Neural cell (in vitro differentiated cells): Measurements from ENCODE around the gene RGS5. TPM values are rescaled to one million over a fixed set of nuclear protein-coding genes. Genes with fewer than 3 reads are reported as not detected.
A peak's percentile ranks its signal among the peaks of the same experiment; 100 is the strongest.

ENCODE experiments used
- H2AFZ ChIP-seq: fragments of 200-600, 300-800 bp; sonication (generic), shearing (Covaris generic); 2 replicates; pipeline ENCODE4 v1.6.0; 2014; ENCODE audit warnings: low read depth, mild to moderate bottlenecking, antibody characterized with exemption, low read length, moderate library complexity
- H3F3A ChIP-seq: fragments of 200-600 bp; shearing (Covaris generic); 2 replicates; pipeline ENCODE4 v1.6.1; 2016; ENCODE audit warnings: mild to moderate bottlenecking, moderate library complexity, mixed read lengths, antibody characterized with exemption, low read length; ENCODE audit not compliant: insufficient read depth, poor library complexity, severe bottlenecking
- H3K27ac ChIP-seq: fragments of 200-600, 300-800 bp; sonication (generic), shearing (Covaris generic); 2 replicates; pipeline ENCODE4 v1.5.1; 2014; ENCODE audit warnings: mild to moderate bottlenecking, low read length, moderate library complexity
- H3K27me3 ChIP-seq: fragments of 300-800, 200-600 bp; sonication (generic), shearing (Covaris generic); 2 replicates; pipeline ENCODE4 v1.6.0; 2014; ENCODE audit warnings: mild to moderate bottlenecking, low read depth, low read length, moderate library complexity; ENCODE audit not compliant: insufficient read depth
- H3K36me3 ChIP-seq: fragments of 300-800, 200-600 bp; sonication (generic), shearing (Covaris generic); 2 replicates; pipeline ENCODE4 v1.5.1; 2014; ENCODE audit warnings: mild to moderate bottlenecking, antibody characterized with exemption, low read length, moderate library complexity; ENCODE audit not compliant: insufficient read depth
- H3K4me2 ChIP-seq: fragments of 300-800, 200-600 bp; sonication (generic), shearing (Covaris generic); 2 replicates; pipeline ENCODE4 v1.6.0; 2014; ENCODE audit warnings: mild to moderate bottlenecking, low read length
- H3K4me3 ChIP-seq: fragments of 300-800, 200-600 bp; sonication (generic), shearing (Covaris generic); 2 replicates; pipeline ENCODE4 v1.5.1; 2014; ENCODE audit warnings: mild to moderate bottlenecking, low read length, moderate library complexity
- H3K79me2 ChIP-seq: fragments of 200-600 bp; shearing (Covaris generic); replicated peaks from 2 replicates; pipeline ENCODE4 v1.6.0; 2014; ENCODE audit warnings: mild to moderate bottlenecking, low read length, moderate library complexity; ENCODE audit not compliant: insufficient read depth
- H3K9ac ChIP-seq: fragments of 300-800, 200-600 bp; sonication (generic), shearing (Covaris generic); 2 replicates; pipeline ENCODE4 v1.6.1; 2016; ENCODE audit warnings: mild to moderate bottlenecking, low read length, mixed read lengths
- H3K9me2 ChIP-seq: fragments of 200-600 bp; shearing (Covaris generic); 2 replicates; pipeline ENCODE4 v1.6.1; 2016; ENCODE audit warnings: mild to moderate bottlenecking, low read length, mixed read lengths; ENCODE audit not compliant: insufficient read depth
- H3K9me3 ChIP-seq: fragments of 200-600, 300-800 bp; sonication (generic), shearing (Covaris generic); 2 replicates; pipeline ENCODE4 v1.6.1; 2016; ENCODE audit warnings: mild to moderate bottlenecking, mixed run types, low read length, moderate library complexity, mixed read lengths
- H4K20me1 ChIP-seq: fragments of 200-600 bp; shearing (Covaris generic); 2 replicates; pipeline ENCODE4 v1.6.1; 2016; ENCODE audit warnings: mild to moderate bottlenecking, mixed run types; ENCODE audit not compliant: insufficient read depth
- CTCF ChIP-seq: fragments of 450-650 bp; IDR thresholded peaks from 2 replicates; pipeline ENCODE4 v1.5.1; 2014; ENCODE audit warnings: antibody characterized with exemption, mild to moderate bottlenecking, moderate library complexity; ENCODE audit not compliant: poor library complexity, severe bottlenecking
- EP300 ChIP-seq: fragments of 450-650 bp; conservative IDR thresholded peaks from 2 replicates; pipeline ENCODE4 v1.6.1; 2014; ENCODE audit warnings: antibody characterized with exemption, mild to moderate bottlenecking, moderate library complexity; ENCODE audit not compliant: poor library complexity, severe bottlenecking
- EZH2 ChIP-seq: fragments of 200-600, 300-800 bp; shearing (Covaris generic), sonication (generic); IDR thresholded peaks from 2 replicates; pipeline ENCODE4 v1.6.1; 2014; ENCODE audit warnings: antibody characterized with exemption, low read length, borderline replicate concordance, mild to moderate bottlenecking; ENCODE audit not compliant: insufficient read depth, poor library complexity, severe bottlenecking
- MXI1 ChIP-seq: fragments of 450-650 bp; conservative IDR thresholded peaks from 2 replicates; pipeline ENCODE4 v1.6.1; 2014; ENCODE audit warnings: antibody characterized with exemption, mild to moderate bottlenecking; ENCODE audit not compliant: poor library complexity, severe bottlenecking
- POLR2AphosphoS5 ChIP-seq: IDR thresholded peaks from 2 replicates; pipeline ENCODE4 v1.6.1; 2012
- RAD21 ChIP-seq: fragments of 450-650 bp; conservative IDR thresholded peaks from 2 replicates; pipeline ENCODE4 v1.6.1; 2014; ENCODE audit warnings: antibody characterized with exemption, mild to moderate bottlenecking, moderate library complexity
- REST ChIP-seq: IDR thresholded peaks from 2 replicates; pipeline ENCODE4 v1.6.1; 2012; ENCODE audit warnings: borderline replicate concordance
- SMC3 ChIP-seq: fragments of 450-650 bp; conservative IDR thresholded peaks from 2 replicates; pipeline ENCODE4 v1.6.1; 2014; ENCODE audit warnings: antibody characterized with exemption, mild to moderate bottlenecking, moderate library complexity; ENCODE audit not compliant: poor library complexity
- TAF1 ChIP-seq: IDR thresholded peaks from 2 replicates; pipeline ENCODE4 v1.6.1; 2012; ENCODE audit warnings: low read depth
- polyA plus RNA-seq: library from polyadenylated mRNA; depleted of rRNA; stranded (reverse); fragments of >200 nt; gene quantifications from 2 replicates; pipeline ENCODE4 v1.2.3, GENCODE V29; 2014

Gene RGS5
- polyA plus RNA-seq, 1 donor from 2014 or later = 6.5 TPM

GRCh38 chr1:163174524-163175437, 27.9 kb downstream of the RGS5 start:
- no peak for TF ChIP-seq MXI1
- no peak for TF ChIP-seq EZH2
- no peak for TF ChIP-seq REST
- no peak for TF ChIP-seq EP300
- peak; percentile 86 for TF ChIP-seq CTCF
- peak; percentile 92 for TF ChIP-seq SMC3
- TF ChIP-seq TAF1 = no peak
- peak; percentile 84 for TF ChIP-seq RAD21
- no peak for TF ChIP-seq POLR2AphosphoS5
- Histone ChIP-seq H3K27ac (no peak overlapping the region), H3K4me3 (no peak overlapping the region), H3K9ac (no peak overlapping the region), H3K36me3 (no peaks in the 10 kb centered on the region), H3K4me2 (no peak overlapping the region), H3K27me3 (no peaks in the 10 kb centered on the region), H3K79me2 (no peaks in the 10 kb centered on the region), H4K20me1 (no peaks in the 10 kb centered on the region), H2AFZ (no peak overlapping the region), H3K9me3 (no peaks in the 10 kb centered on the region), H3F3A (no peaks in the 10 kb centered on the region), H3K9me2 (no peaks in the 10 kb centered on the region)

- Histone ChIP-seq H3K9me3 (no peaks in the 10 kb centered on the region), H4K20me1 (no peaks in the 10 kb centered on the region), H3K4me3 (no peak overlapping the region), H3K9ac (no peak overlapping the region), H3K79me2 (no peaks in the 10 kb centered on the region), H3F3A (no peaks in the 10 kb centered on the region), H3K36me3 (no peaks in the 10 kb centered on the region), H3K27me3 (no peaks in the 10 kb centered on the region), H3K4me2 (no peak overlapping the region), H3K27ac (no peak overlapping the region), H3K9me2 (no peaks in the 10 kb centered on the region), H2AFZ (no peak overlapping the region)
- TF ChIP-seq MXI1 = no peak
- TF ChIP-seq TAF1 = no peak
- TF ChIP-seq SMC3 = no peak
- no peak for TF ChIP-seq EP300
- no peak for TF ChIP-seq POLR2AphosphoS5
- no peak for TF ChIP-seq EZH2
- no peak for TF ChIP-seq CTCF
- TF ChIP-seq RAD21 = no peak
- no peak for TF ChIP-seq REST
These were observed 29.6 kb downstream of the RGS5 start for GRCh38 chr1:163173121-163173520.
